ENCODE results near the gene URM1. TPM values are rescaled to one million over a fixed set of nuclear protein-coding genes. Genes with fewer than 3 reads are reported as not detected.

URM1 gene
- total RNA-seq, 4 donors from 2014 or later: 17.8 to 20.9 (median 19.7) TPM

GRCh38 chr9:128414461-128414860 lies 43.3 kb downstream of the URM1 start:
- TF ChIP-seq CTCF (IDR thresholded peaks at IDR 0.05; ENCODE audit: low read depth): no peak

- no peak for TF ChIP-seq CTCF (IDR thresholded peaks at IDR 0.05; ENCODE audit: low read depth)
These were observed 44.1 kb downstream of the URM1 start for GRCh38 chr9:128415281-128415680.

- no peak for TF ChIP-seq CTCF (IDR thresholded peaks at IDR 0.05; ENCODE audit: low read depth)
These were observed 44.8 kb downstream of the URM1 start for GRCh38 chr9:128416014-128416413.

- no peak for TF ChIP-seq CTCF (IDR thresholded peaks at IDR 0.05; ENCODE audit: low read depth)
These were observed 45.4 kb downstream of the URM1 start for GRCh38 chr9:128416432-128417019.

- no peak for TF ChIP-seq CTCF (IDR thresholded peaks at IDR 0.05; ENCODE audit: low read depth)
These were observed 48.1 kb downstream of the URM1 start for GRCh38 chr9:128419061-128419925.

- no peak for TF ChIP-seq CTCF (IDR thresholded peaks at IDR 0.05; ENCODE audit: low read depth)
These were observed 49.0 kb downstream of the URM1 start for GRCh38 chr9:128420060-128420650.
